ENCODE measurements around the gene LECT2.

- TF ChIP-seq CTCF (IDR thresholded peaks at IDR 0.05; ENCODE audit: insufficient read depth, low read length): no peak
- no peak for TF ChIP-seq POLR2AphosphoS5 (IDR thresholded peaks at IDR 0.05; ENCODE audit: low read depth)
- TF ChIP-seq REST (IDR thresholded peaks at IDR 0.05; ENCODE audit: insufficient replicate concordance, low read depth): no peak
- no peak for TF ChIP-seq GABPA (IDR thresholded peaks at IDR 0.05; ENCODE audit: low read depth)
- TF ChIP-seq SPI1 (IDR thresholded peaks at IDR 0.05; ENCODE audit: borderline replicate concordance, low read depth): no peak
Measured at GRCh38 chr5:135989686-135990085, 34.9 kb upstream of the LECT2 start.
